Epidermal melanocyte (primary cell): ENCODE measurements around the gene CCR1.
"Not testable (repeated sequence)": the region's sequence is repeated elsewhere in the genome, so short reads cannot be mapped to it uniquely, and the experiment has no call there.

Experiments
- DNase-seq: peaks from one replicate; pipeline ENCODE4 v3.0.0; 2011; ENCODE audit warnings: low spot score; ENCODE audit not compliant: insufficient read length

CCR1 gene

DNA sequence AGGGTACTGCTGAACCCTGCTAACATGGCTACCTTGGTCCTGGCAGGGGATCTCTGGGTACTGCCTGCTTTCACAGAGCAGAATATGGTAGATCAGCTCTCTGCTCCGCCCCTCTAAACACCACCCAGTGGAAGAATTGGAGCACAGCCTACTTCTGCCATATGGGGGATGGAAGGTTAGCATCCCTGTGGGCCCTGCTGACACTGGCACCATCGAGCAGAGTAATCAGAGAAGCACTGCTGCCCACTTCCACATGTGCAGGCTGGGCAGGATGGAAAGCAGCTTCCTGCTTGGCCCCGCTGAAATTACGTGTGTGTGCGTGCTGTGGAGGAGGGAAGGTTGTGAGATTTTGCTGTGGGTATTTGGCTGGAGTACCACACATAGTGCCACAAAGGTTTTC lies 24.8 kb downstream of the CCR1 start:
- DNase-seq = no peak

GRCh38 chr3:46168583-46169345 lies 39.3 kb downstream of the CCR1 start:
- no peak for DNase-seq

DNA sequence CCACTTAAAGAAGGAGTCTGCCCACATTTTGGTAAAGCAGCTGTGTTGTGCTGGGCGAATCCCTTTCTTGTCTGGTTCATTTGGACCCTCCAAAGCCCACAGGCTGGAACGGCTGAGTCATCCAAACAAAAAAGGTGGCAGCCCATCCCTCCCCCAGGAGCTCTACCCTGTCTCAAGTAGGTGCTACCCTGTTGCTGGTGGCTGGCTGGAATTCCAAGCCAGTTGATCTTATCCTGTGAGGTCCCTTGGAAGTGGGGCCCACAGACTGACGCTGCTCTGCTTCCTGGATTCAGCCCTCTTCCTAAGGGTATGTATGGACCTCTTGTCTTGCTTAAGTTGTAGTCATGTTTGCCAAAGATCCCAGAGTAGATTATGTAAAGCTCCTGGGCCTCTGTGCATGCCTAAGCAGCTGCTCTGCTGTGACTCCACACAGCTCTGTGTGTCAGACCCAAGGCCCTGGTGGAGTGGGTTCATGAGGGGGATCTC lies 44.5 kb downstream of the CCR1 start:
- DNase-seq = no peak

- no peak for DNase-seq
Measured at GRCh38 chr3:46162975-46163555, 45.0 kb downstream of the CCR1 start.

- not testable (repeated sequence) for DNase-seq
Measured at GRCh38 chr3:46157685-46158084, 50.4 kb downstream of the CCR1 start.

- DNase-seq = no peak
Measured at GRCh38 chr3:46154311-46154710, 53.8 kb downstream of the CCR1 start.
